HCT116 (cell line): ENCODE data around the gene CRACR2A. TPM values are rescaled to one million over a fixed set of nuclear protein-coding genes. Genes with fewer than 3 reads are reported as not detected.

ENCODE experiments used
- ATAC-seq: fragments of 200-7000 bp; cut with Tn5 transposase; 2 replicates; pipeline ENCODE4 v1.9.1; 2020; ENCODE audit warnings: mild to moderate bottlenecking, moderate library complexity
- BruUV-seq: library from RNA; stranded (reverse); fragments of 400-500 nt; replicated peaks from 2 replicates; lab custom pipeline; 2021; lab: Mats Ljungman, UMichigan
- CTCF ChIA-PET: fragments of 300-600 bp; sonication (Branson Sonifier 250); formaldehyde crosslinking; loops from one replicate; lab custom pipeline; 2021; ENCODE audit warnings: antibody characterized with exemption; lab: Charles Lee
- POLR2A ChIA-PET: fragments of 300-600, 350-600 bp; sonication (Branson Sonifier 250); formaldehyde crosslinking; loops from one replicate; lab custom pipeline; 2021; ENCODE audit warnings: antibody characterized with exemption; lab: Charles Lee
- RAD21 ChIA-PET, 2 experiments: fragments of 300-600 bp; sonication (Branson Sonifier 250); formaldehyde crosslinking; loops; one replicate each; lab custom pipeline; 2023; ENCODE audit warnings: low total read pairs in 2 of 2; ENCODE audit not compliant: uncharacterized antibody in 2 of 2, unreplicated experiment in 2 of 2, low non-redundant PET in 1 of 2; lab: Charles Lee
- DNase-seq: peaks from one replicate; pipeline ENCODE4 v3.0.0-alpha.2; 2010; ENCODE audit warnings: low read depth, low spot score
- H2AFZ ChIP-seq: fragments of 200-600 bp; shearing (Covaris generic), sonication (generic); 2 replicates; pipeline ENCODE4 v1.6.1; 2017; ENCODE audit warnings: low read depth, mixed run types, mixed read lengths, antibody characterized with exemption, low read length; ENCODE audit not compliant: poor library complexity, severe bottlenecking
- H3K27ac ChIP-seq: 2 replicates; pipeline ENCODE4 v1.5.1; 2012; ENCODE audit warnings: low read depth, low read length
- H3K27me3 ChIP-seq: fragments of 200-600 bp; sonication (generic); 2 replicates; pipeline ENCODE4 v1.6.1; 2016; ENCODE audit warnings: mixed run types, low read length, mixed read lengths; ENCODE audit not compliant: insufficient read depth
- H3K36me3 ChIP-seq, 2 experiments: fragments of 200-500 bp in 1 of 2; fragments of 200-600 bp in 1 of 2; sonication (Bioruptor generic) in 1 of 2; sonication (generic) in 1 of 2; 2 replicates each; pipeline versions ENCODE4 v1.5.1 to v1.6.1; 2014 to 2016; ENCODE audit warnings: low read length in 2 of 2, inconsistent platforms in 1 of 2, mixed read lengths in 1 of 2, mixed run types in 1 of 2; ENCODE audit not compliant: insufficient read depth in 2 of 2, control insufficient read depth in 1 of 2
- H3K4me1 ChIP-seq, 2 experiments: fragments of 200-600 bp in 1 of 2; sonication (generic) in 1 of 2; 2 replicates each; pipeline versions ENCODE4 v1.5.1 to v1.6.1; 2012 to 2017; ENCODE audit warnings: low read length in 2 of 2, inconsistent platforms in 1 of 2, mild to moderate bottlenecking in 1 of 2, mixed read lengths in 1 of 2, mixed run types in 1 of 2, moderate library complexity in 1 of 2; ENCODE audit not compliant: insufficient read depth in 2 of 2, control insufficient read depth in 1 of 2
- H3K4me2 ChIP-seq: fragments of 200-600 bp; sonication (generic); 2 replicates; pipeline ENCODE4 v1.6.1; 2017; ENCODE audit warnings: mixed run types, low read length, mixed read lengths
- H3K4me3 ChIP-seq, 2 experiments: fragments of 200-600 bp in 1 of 2; sonication (generic) in 1 of 2; replicated peaks in 1 of 2; 2 replicates each; pipeline ENCODE4 v1.5.1; 2011 to 2016; ENCODE audit warnings: low read length in 2 of 2, control low read depth in 1 of 2, low read depth in 1 of 2, mild to moderate bottlenecking in 1 of 2, mixed read lengths in 1 of 2, mixed run types in 1 of 2
- H3K79me2 ChIP-seq: fragments of 200-600 bp; sonication (generic); 2 replicates; pipeline ENCODE4 v1.6.1; 2017; ENCODE audit warnings: mild to moderate bottlenecking, mixed run types, low read length, moderate library complexity, mixed read lengths; ENCODE audit not compliant: insufficient read depth
- H3K9ac ChIP-seq: fragments of 200-600 bp; sonication (generic); 2 replicates; pipeline ENCODE4 v1.6.1; 2016; ENCODE audit warnings: low read length, mixed read lengths
- H3K9me2 ChIP-seq: fragments of 200-600 bp; sonication (generic), shearing (Covaris generic); 2 replicates; pipeline ENCODE4 v1.6.1; 2017; ENCODE audit warnings: mixed run types, mild to moderate bottlenecking, moderate library complexity; ENCODE audit not compliant: insufficient read depth
- H3K9me3 ChIP-seq, 2 experiments: fragments of 200-500 bp in 1 of 2; fragments of 200-600 bp in 1 of 2; sonication (Bioruptor generic) in 1 of 2; sonication (generic) in 1 of 2; 2 replicates each; pipeline ENCODE4 v1.6.1; 2014 to 2017; ENCODE audit warnings: low read length in 2 of 2, mixed read lengths in 2 of 2, inconsistent platforms in 1 of 2, low read depth in 1 of 2, mild to moderate bottlenecking in 1 of 2, mixed run types in 1 of 2, moderate library complexity in 1 of 2; ENCODE audit not compliant: control insufficient read depth in 1 of 2, insufficient read depth in 1 of 2
- H4K20me1 ChIP-seq: fragments of 200-600 bp; sonication (generic), shearing (Covaris generic); 2 replicates; pipeline ENCODE4 v1.6.1; 2017; ENCODE audit warnings: mixed run types, mild to moderate bottlenecking, moderate library complexity; ENCODE audit not compliant: insufficient read depth
- CBX3 ChIP-seq: IDR thresholded peaks from 2 replicates; pipeline ENCODE4 v1.6.1; 2012; ENCODE audit warnings: low read depth
- CEBPB ChIP-seq: IDR thresholded peaks from 2 replicates; pipeline ENCODE4 v1.6.1; 2012; ENCODE audit warnings: low read depth
- EGR1 ChIP-seq: IDR thresholded peaks from 2 replicates; pipeline ENCODE4 v1.6.1; 2012; ENCODE audit warnings: low read depth
- ELF1 ChIP-seq: IDR thresholded peaks from 2 replicates; pipeline ENCODE4 v1.6.1; 2012; ENCODE audit warnings: low read depth, borderline replicate concordance
- EZH2phosphoT487 ChIP-seq: fragments of 200-600 bp; IDR thresholded peaks from 2 replicates; pipeline ENCODE4 v1.6.1; 2018; ENCODE audit warnings: antibody characterized with exemption, borderline replicate concordance
- FOSL1 ChIP-seq: IDR thresholded peaks from 2 replicates; pipeline ENCODE4 v1.6.1; 2012; ENCODE audit warnings: low read depth
- MAX ChIP-seq: IDR thresholded peaks from 2 replicates; pipeline ENCODE4 v1.6.1; 2012
- POLR2A ChIP-seq: IDR thresholded peaks from 2 replicates; pipeline ENCODE4 v1.7.0; 2011; ENCODE audit warnings: borderline replicate concordance; ENCODE audit not compliant: insufficient read depth, insufficient read length; ENCODE audit errors: extremely low read depth
- POLR2AphosphoS5 ChIP-seq: IDR thresholded peaks from 2 replicates; pipeline ENCODE4 v1.6.1; 2011; ENCODE audit warnings: mild to moderate bottlenecking, low read depth, low read length, moderate library complexity
- RAD21 ChIP-seq: IDR thresholded peaks from 2 replicates; pipeline ENCODE4 v1.6.1; 2012; ENCODE audit warnings: low read depth, mild to moderate bottlenecking
- REST ChIP-seq: IDR thresholded peaks from 2 replicates; pipeline ENCODE4 v1.6.1; 2012; ENCODE audit warnings: low read depth
- SP1 ChIP-seq: IDR thresholded peaks from 2 replicates; pipeline ENCODE4 v1.6.1; 2012; ENCODE audit warnings: low read depth
- SRF ChIP-seq: IDR thresholded peaks from 2 replicates; pipeline ENCODE4 v1.6.1; 2012; ENCODE audit warnings: low read depth
- TCF7L2 ChIP-seq: IDR thresholded peaks from 2 replicates; pipeline ENCODE4 v1.7.0; 2011; ENCODE audit warnings: borderline replicate concordance, inconsistent platforms; ENCODE audit not compliant: insufficient read depth, insufficient read length; ENCODE audit errors: extremely low read depth
- YY1 ChIP-seq: IDR thresholded peaks from 2 replicates; pipeline ENCODE4 v1.6.1; 2011; ENCODE audit warnings: low read length, low read depth, moderate library complexity, mild to moderate bottlenecking; ENCODE audit not compliant: insufficient replicate concordance; ENCODE audit errors: extremely low read depth
- ZNF274 ChIP-seq: fragments of 200-500 bp; sonication (Bioruptor generic); IDR thresholded peaks from 2 replicates; pipeline ENCODE4 v1.6.1; 2014; ENCODE audit warnings: mild to moderate bottlenecking, low read depth, low read length, inconsistent platforms
- intact Hi-C: fragments of 100-400 bp; cut with micrococcal nuclease; formaldehyde crosslinking; loops from 2 replicates; pipeline ENCODE4 v1.10.0; 2022
- total RNA-seq: library from RNA; stranded (reverse); gene quantifications from one replicate; pipeline ENCODE4 v1.2.1, GENCODE V29; 2021; ENCODE audit not compliant: unreplicated experiment

The CRACR2A gene
- total RNA-seq, 1 experiment from 2014 or later: 18.4 TPM

GRCh38 chr12:3673981-3674708 is 78.8 kb downstream of the CRACR2A start:
- H3K4me3 ChIP-seq: no peak overlapping the region
- H3K27ac ChIP-seq: no peak overlapping the region
- ATAC-seq (no peak), DNase-seq (no peak)
- TF ChIP-seq EZH2phosphoT487 (no peak), YY1 (no peak), POLR2AphosphoS5 (no peak), ZNF274 (no peak), TCF7L2 (no peak), FOSL1 (no peak), CBX3 (no peak), SP1 (no peak), RAD21 (no peak), ELF1 (no peak), REST (no peak), POLR2A (no peak), CEBPB (no peak), SRF (no peak), EGR1 (no peak), MAX (no peak)
- POLR2A ChIA-PET: no interaction called here
- H2AFZ ChIP-seq: no peak overlapping the region
- H3K4me1 ChIP-seq: no peaks in the 10 kb centered on the region
- RAD21 ChIA-PET: no interaction called here
- no peaks in the 10 kb centered on the region; a peak in 2 of 4 replicates for H3K36me3 ChIP-seq
- no peaks in the 10 kb centered on the region for H3K9me2 ChIP-seq
- no peaks in the 10 kb centered on the region for H3K27me3 ChIP-seq
- BruUV-seq: no TSS peak
- CTCF ChIA-PET: interaction anchor here (1.2 kb wide), 2 partner anchors 13 to 130 kb away, joined by 3 read pairs; no protein-coding TSS in a partner anchor
- H4K20me1 ChIP-seq: no peaks in the 10 kb centered on the region
- no peaks in the 10 kb centered on the region for H3K9me3 ChIP-seq
- no peak overlapping the region for H3K4me2 ChIP-seq
- intact Hi-C loops: no loop called here
- no peak overlapping the region for H3K9ac ChIP-seq
- H3K79me2 ChIP-seq: no peaks in the 10 kb centered on the region
